Activated CD4-positive, alpha-beta T cell treated with anti-CD3 and anti-CD28 coated beads for 36 hours (primary cell): Measurements from ENCODE around the gene TAF1. TPM values are rescaled to one million over a fixed set of nuclear protein-coding genes. Genes with fewer than 3 reads are reported as not detected.
"Not testable (repeated sequence)": the region's sequence is repeated elsewhere in the genome, so short reads cannot be mapped to it uniquely, and the experiment has no call there.

Source experiments
- ATAC-seq: fragments of 200-7000 bp; cut with Tn5 transposase; one replicate; pipeline ENCODE4 v1.10.0; 2021; ENCODE audit warnings: mild to moderate bottlenecking, moderate library complexity
- CTCF ChIA-PET: fragments of 350-600 bp; sonication (Branson Sonifier 250); formaldehyde crosslinking; loops from one replicate; lab custom pipeline; 2021; ENCODE audit warnings: antibody characterized with exemption; lab: Charles Lee
- POLR2A ChIA-PET: fragments of 350-600 bp; sonication (Branson Sonifier 250); formaldehyde crosslinking; loops from one replicate; lab custom pipeline; 2021; ENCODE audit warnings: antibody characterized with exemption, inconsistent platforms; lab: Charles Lee
- DNase-seq: peaks from one replicate; pipeline ENCODE4 v3.0.0-alpha.2; 2020
- H3K27ac Mint-ChIP-seq: one replicate; pipeline ENCODE4 v1.8.0; 2021; ENCODE audit warnings: mixed read lengths
- H3K27me3 Mint-ChIP-seq: one replicate; pipeline ENCODE4 v1.8.0; 2021; ENCODE audit warnings: mixed read lengths
- H3K36me3 Mint-ChIP-seq: one replicate; pipeline ENCODE4 v1.8.0; 2021; ENCODE audit warnings: low read depth, mixed read lengths
- H3K4me1 Mint-ChIP-seq: one replicate; pipeline ENCODE4 v1.8.0; 2021; ENCODE audit warnings: mixed read lengths
- H3K4me3 Mint-ChIP-seq: one replicate; pipeline ENCODE4 v1.8.0; 2021; ENCODE audit warnings: mild to moderate bottlenecking, moderate library complexity, mixed read lengths
- H3K9me3 Mint-ChIP-seq: one replicate; pipeline ENCODE4 v1.8.0; 2021; ENCODE audit warnings: low read depth, mixed read lengths
- intact Hi-C, 2 experiments: fragments of 100-400 bp; cut with DNase I in 1 of 2; cut with micrococcal nuclease in 1 of 2; formaldehyde crosslinking; loops; one replicate each; pipeline versions ENCODE4 v1.14.2 to v1.15.1; 2022 to 2024; cut with DNase I, micrococcal nuclease
- total RNA-seq, 2 experiments: library from RNA; stranded (reverse); gene quantifications; one replicate each; pipeline ENCODE4 v1.2.3, GENCODE V29; 2021

Gene TAF1
- 10 to 100 TPM; 36.6 to 41.2 TPM for total RNA-seq

GRCh38 chrX:71365875-71366673, at the start of gene TAF1:
TAF1 (plus strand) TSS chrX:71366357; CDS start chrX:71366375, 18 bp downstream.
- intact Hi-C loops, result loop anchor here (1.0 to 10.0 kb wide), 10 partner anchors 83 to 298 kb away; partner anchors contain the start of genes NONO (in 2 of the 2), OGT (in 2 of the 2), FOXO4 (in 1 of the 2) and IL2RG (in 1 of the 2)
- CTCF ChIA-PET, result interaction anchor here (0.6 to 1.4 kb wide), 7 partner anchors 13 to 185 kb away, joined by 3 to 5 read pairs (median 4); partner anchors contain the start of gene NONO
- ATAC-seq, result peak; percentile 92
- POLR2A ChIA-PET, result interaction anchor here (0.5 to 2.7 kb wide), 9 partner anchors 70 to 821 kb away, joined by 3 to 36 read pairs (median 5); partner anchors contain the start of genes IL2RG, MED12, NONO and OGT
- no peaks in the 10 kb centered on the region for H3K27me3 Mint-ChIP-seq
- peak; percentile 95 for DNase-seq
- no peaks in the 10 kb centered on the region for H3K9me3 Mint-ChIP-seq
- H3K4me3 Mint-ChIP-seq, result peak within 1 kb of the TSS; percentile 92
- peaks cover 19% of the 10 kb centered on the region for H3K36me3 Mint-ChIP-seq
- H3K4me1 Mint-ChIP-seq, result peaks cover 20% of the 10 kb centered on the region
- H3K27ac Mint-ChIP-seq, result peak within 1 kb of the TSS; percentile 98

DNA sequence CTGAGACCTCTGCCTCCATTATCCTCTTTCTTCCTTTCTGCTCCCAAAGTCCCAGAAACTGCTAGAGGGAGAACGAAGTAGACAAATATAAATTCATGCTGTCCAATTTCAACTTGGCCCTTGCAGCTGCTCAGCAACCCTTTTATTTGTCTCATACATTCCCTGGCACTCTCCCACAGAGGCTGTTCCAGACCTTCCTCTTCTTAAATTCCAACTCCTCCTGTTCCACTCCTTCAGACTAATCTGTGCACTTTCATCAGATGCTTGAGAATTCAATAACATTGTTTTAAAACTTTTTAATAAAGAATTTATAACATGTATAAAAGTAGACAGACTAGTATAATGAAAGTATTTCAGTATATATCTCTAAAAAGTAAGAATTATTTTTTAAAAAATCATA, 49.2 kb upstream of the TAF1 start:
- H3K9me3 Mint-ChIP-seq, DNase-seq, H3K36me3 Mint-ChIP-seq, intact Hi-C loops, H3K27me3 Mint-ChIP-seq, POLR2A ChIA-PET, H3K27ac Mint-ChIP-seq, H3K4me3 Mint-ChIP-seq, H3K4me1 Mint-ChIP-seq, ATAC-seq: not testable (repeated sequence)
- CTCF ChIA-PET, result interaction anchor here (0.6 kb wide), 1 partner anchor 275 kb away, joined by 3 read pairs; no protein-coding TSS in a partner anchor

DNA sequence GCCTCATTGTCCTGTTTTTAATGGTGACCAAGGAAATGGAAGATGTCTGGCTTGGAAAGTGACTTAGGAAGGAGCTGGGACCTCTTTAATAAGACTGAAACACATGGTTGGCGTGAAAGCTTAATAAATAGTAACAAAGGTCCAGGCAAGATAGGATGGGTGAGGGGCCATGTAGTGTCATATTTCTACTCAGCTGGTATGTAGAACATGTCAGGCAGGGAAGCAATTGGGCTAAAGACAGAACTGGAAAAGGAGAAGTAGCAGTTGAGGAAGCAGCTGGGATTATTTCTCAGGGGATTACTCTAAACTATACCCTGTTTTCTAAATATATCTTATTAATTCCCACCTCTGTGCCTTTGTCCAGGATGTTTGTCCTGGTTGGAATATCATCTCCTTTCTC, 46.0 kb upstream of the TAF1 start:
- no peak for ATAC-seq
- POLR2A ChIA-PET, result no interaction called here
- Mint-ChIP-seq H3K27ac (no peak overlapping the region), H3K27me3 (no peaks in the 10 kb centered on the region), H3K36me3 (peaks cover 16% of the 10 kb centered on the region), H3K4me1 (no peaks in the 10 kb centered on the region), H3K4me3 (no peak overlapping the region), H3K9me3 (no peaks in the 10 kb centered on the region)
- CTCF ChIA-PET, result no interaction called here
- intact Hi-C loops, result no loop called here
- no peak for DNase-seq

- Mint-ChIP-seq H3K4me3 (no peak overlapping the region), H3K27me3 (no peaks in the 10 kb centered on the region), H3K36me3 (peaks cover 21% of the 10 kb centered on the region), H3K9me3 (peaks cover 2% of the 10 kb centered on the region), H3K27ac (no peak overlapping the region), H3K4me1 (no peaks in the 10 kb centered on the region)
- no peak for ATAC-seq
- CTCF ChIA-PET, result no interaction called here
- POLR2A ChIA-PET, result no interaction called here
- no peak for DNase-seq
- intact Hi-C loops, result no loop called here
Measured at GRCh38 chrX:71321731-71322130, 44.4 kb upstream of the TAF1 start.

DNA sequence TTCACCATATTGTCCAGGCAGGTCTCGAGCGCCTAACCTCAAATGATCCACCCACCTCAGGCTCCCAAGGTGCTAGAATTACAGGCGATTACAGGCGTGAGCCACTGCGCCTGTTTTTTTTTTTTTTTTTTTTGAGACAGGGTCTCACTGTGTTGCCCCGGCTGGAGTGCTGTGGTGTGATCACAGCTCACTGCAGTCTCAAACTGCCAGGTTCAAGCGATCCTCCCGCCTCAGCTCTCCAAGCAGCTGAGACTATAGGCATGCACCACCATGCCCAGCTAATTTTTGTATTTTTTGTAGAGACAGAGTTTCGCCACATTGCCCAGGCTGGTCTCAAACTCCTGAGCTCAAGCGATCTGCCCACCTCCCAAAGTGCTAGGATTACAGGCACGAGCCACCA, 41.7 kb upstream of the TAF1 start:
- POLR2A ChIA-PET, intact Hi-C loops, ATAC-seq, H3K9me3 Mint-ChIP-seq, H3K4me1 Mint-ChIP-seq, H3K27ac Mint-ChIP-seq, DNase-seq, H3K4me3 Mint-ChIP-seq, H3K27me3 Mint-ChIP-seq: not testable (repeated sequence)
- H3K36me3 Mint-ChIP-seq, result peaks cover 25% of the 10 kb centered on the region
- CTCF ChIA-PET, result interaction anchor here (0.6 kb wide), 1 partner anchor 54 kb away, joined by 3 read pairs; no protein-coding TSS in a partner anchor

DNA sequence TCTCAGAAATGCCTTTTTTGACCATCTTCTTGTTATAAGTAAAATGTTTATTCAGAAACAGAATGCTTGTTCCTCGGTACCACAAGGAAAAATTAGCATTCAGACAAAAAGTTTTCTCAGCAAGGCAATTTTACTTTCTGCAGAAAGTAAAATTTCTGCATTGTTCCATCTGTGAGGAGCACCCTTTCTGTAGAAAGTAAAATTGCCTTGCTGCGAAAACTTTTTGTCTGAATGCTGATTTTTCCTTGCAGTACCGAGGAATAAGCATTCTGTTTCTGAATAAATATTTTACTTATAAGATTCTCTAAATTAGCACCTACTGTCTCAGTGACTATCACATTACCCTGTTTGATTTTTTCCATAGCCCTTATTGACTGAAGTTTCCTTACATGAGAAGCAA, 39.8 kb upstream of the TAF1 start:
- Mint-ChIP-seq H3K36me3 (peaks cover 23% of the 10 kb centered on the region), H3K27ac (no peak overlapping the region), H3K9me3 (peaks cover 4% of the 10 kb centered on the region), H3K4me1 (no peaks in the 10 kb centered on the region), H3K27me3 (no peaks in the 10 kb centered on the region), H3K4me3 (no peak overlapping the region)
- intact Hi-C loops, result no loop called here
- ChIA-PET CTCF (interaction anchor here (0.7 kb wide), 1 partner anchor 91 kb away, joined by 3 read pairs; no protein-coding TSS in a partner anchor), POLR2A (no interaction called here)
- ATAC-seq, result no peak
- no peak for DNase-seq

GRCh38 chrX:71349151-71349665, 16.9 kb upstream of the TAF1 start:
- H3K36me3 Mint-ChIP-seq, intact Hi-C loops, H3K9me3 Mint-ChIP-seq, ATAC-seq, POLR2A ChIA-PET, H3K4me3 Mint-ChIP-seq, H3K4me1 Mint-ChIP-seq, H3K27me3 Mint-ChIP-seq, CTCF ChIA-PET, H3K27ac Mint-ChIP-seq, DNase-seq: not testable (repeated sequence)

DNA sequence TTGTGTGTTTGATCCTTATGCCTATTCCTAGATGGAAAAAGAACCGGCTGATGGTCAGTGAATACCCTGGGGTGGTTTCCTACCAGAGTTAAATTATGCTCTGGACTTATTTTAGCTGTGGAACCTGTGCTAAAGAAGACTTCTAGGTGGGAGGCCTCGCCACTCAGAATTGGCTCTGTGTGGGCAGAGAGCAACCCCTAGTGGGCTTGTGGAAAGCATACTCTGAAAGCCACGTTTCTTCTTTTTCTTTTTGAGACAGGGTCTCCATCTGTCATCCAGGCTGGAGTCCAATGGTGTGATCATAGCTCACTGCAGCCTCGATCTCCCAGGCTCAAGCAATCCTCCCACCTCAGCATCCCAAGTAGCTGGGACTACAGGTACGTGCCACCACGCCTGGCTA, 16.3 kb upstream of the TAF1 start:
- ATAC-seq, H3K4me1 Mint-ChIP-seq, intact Hi-C loops, H3K36me3 Mint-ChIP-seq, H3K27ac Mint-ChIP-seq, CTCF ChIA-PET, H3K9me3 Mint-ChIP-seq, POLR2A ChIA-PET, DNase-seq, H3K4me3 Mint-ChIP-seq, H3K27me3 Mint-ChIP-seq: not testable (repeated sequence)

DNA sequence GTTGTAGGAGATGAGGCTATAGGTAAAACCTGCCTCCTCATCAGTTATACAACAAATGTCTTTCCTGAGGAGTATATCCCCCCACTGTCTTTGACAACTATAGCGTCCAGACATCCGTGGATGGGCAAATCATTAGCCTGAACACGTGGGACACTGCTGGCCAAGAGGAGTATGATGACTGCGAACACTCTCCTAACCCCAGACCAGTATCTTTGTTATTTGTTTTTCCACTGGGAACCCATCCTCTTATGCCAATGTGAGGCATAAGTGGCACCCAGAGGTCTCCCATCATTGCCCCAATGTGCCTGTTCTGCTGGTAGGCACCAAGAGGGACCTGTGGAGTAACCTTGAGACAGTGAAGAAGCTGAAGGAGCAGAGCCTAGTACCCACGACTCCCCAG, 13.7 kb upstream of the TAF1 start:
- H3K27ac Mint-ChIP-seq, H3K4me3 Mint-ChIP-seq, ATAC-seq, intact Hi-C loops, H3K36me3 Mint-ChIP-seq, H3K4me1 Mint-ChIP-seq, H3K27me3 Mint-ChIP-seq, H3K9me3 Mint-ChIP-seq, DNase-seq: not testable (repeated sequence)
- POLR2A ChIA-PET, result interaction anchor here (0.7 kb wide), 1 partner anchor 11 kb away, joined by 6 read pairs; no protein-coding TSS in a partner anchor
- CTCF ChIA-PET, result interaction anchor here (1.0 kb wide), 1 partner anchor 13 kb away, joined by 4 read pairs; the partner anchor contains the start of gene TAF1

GRCh38 chrX:71364221-71364620, 1.9 kb upstream of the TAF1 start:
- intact Hi-C loops, result loop anchor here in 1 of 2 experiments (10.0 kb wide), 1 partner anchor 179 kb away; no protein-coding TSS in a partner anchor
- no peak for ATAC-seq
- no peak for DNase-seq
- CTCF ChIA-PET, result interaction anchor here (0.6 kb wide), 1 partner anchor 15 kb away, joined by 3 read pairs; no protein-coding TSS in a partner anchor
- H3K9me3 Mint-ChIP-seq, result no peaks in the 10 kb centered on the region
- H3K4me3 Mint-ChIP-seq, result peak overlapping the region; percentile 8
- no peaks in the 10 kb centered on the region for H3K27me3 Mint-ChIP-seq
- H3K4me1 Mint-ChIP-seq, result peaks cover 13% of the 10 kb centered on the region
- no peak overlapping the region for H3K27ac Mint-ChIP-seq
- H3K36me3 Mint-ChIP-seq, result peaks cover 15% of the 10 kb centered on the region
- POLR2A ChIA-PET, result interaction anchor here (0.6 kb wide), 1 partner anchor 11 kb away, joined by 6 read pairs; no protein-coding TSS in a partner anchor

DNA sequence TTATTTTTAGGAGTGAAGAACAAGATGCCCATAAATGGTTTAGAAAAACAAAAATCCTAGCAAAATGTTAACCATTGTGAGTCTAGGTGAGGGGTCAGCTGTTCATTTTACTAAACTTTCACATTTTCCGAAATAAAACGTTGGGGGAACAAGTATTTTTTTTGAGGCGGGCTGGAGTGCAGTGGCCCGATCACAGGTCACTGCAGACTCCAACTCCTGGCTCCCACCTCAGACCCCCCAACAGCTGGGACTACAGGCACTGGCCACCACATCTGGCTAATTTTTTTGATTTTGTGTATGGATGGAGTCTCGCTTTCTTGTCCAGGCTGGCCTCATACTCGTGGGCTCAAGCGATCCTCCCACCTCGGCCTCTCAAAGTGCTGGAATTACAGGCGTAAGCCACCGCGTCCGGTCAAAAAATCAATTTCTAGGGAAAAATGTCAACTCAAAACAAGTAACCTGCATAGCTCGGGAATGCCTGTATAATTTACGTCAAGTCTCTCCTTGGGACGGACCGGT, 742 bp upstream of the TAF1 start:
- Mint-ChIP-seq H3K4me1 (peaks cover 13% of the 10 kb centered on the region), H3K9me3 (no peaks in the 10 kb centered on the region), H3K4me3 (peak overlapping the region; percentile 92), H3K27me3 (no peaks in the 10 kb centered on the region), H3K27ac (peak overlapping the region; percentile 94), H3K36me3 (peaks cover 16% of the 10 kb centered on the region)
- ChIA-PET POLR2A (interaction anchor here (0.5 to 2.7 kb wide), 8 partner anchors 70 to 821 kb away, joined by 3 to 36 read pairs (median 5); partner anchors contain the start of genes IL2RG, MED12, NONO and OGT), CTCF (interaction anchor here (0.6 to 1.4 kb wide), 5 partner anchors 12 to 167 kb away, joined by 3 to 5 read pairs (median 4); partner anchors contain the start of gene NONO)
- no peak for DNase-seq
- ATAC-seq, result no peak
- intact Hi-C loops, result loop anchor here (1.0 to 10.0 kb wide), 5 partner anchors 168 to 297 kb away; partner anchors contain the start of genes IL2RG (in 1 of the 2), MED12 (in 1 of the 2) and SNX12 (in 1 of the 2)
